ENCODE results near the gene TCERG1.

Gene TCERG1

GRCh38 chr5:146482775-146483174 is 35.6 kb downstream of the TCERG1 start:
- no peak for DNase-seq
- intact Hi-C loops (cut with DNase I; ENCODE audit: low total_unique reads) = no loop called here
- no peak overlapping the region for H3K27ac ChIP-seq
- no peak overlapping the region for H3K4me3 ChIP-seq
- H3K4me1 ChIP-seq = no peaks in the 10 kb centered on the region
- no peaks in the 10 kb centered on the region for H3K9me3 ChIP-seq
- H3K36me3 ChIP-seq = peaks cover 52 to 56% (median 54%) of the 10 kb centered on the region in 3 donors
- no peak for TF ChIP-seq CTCF (IDR thresholded peaks at IDR 0.05)
- H3K27me3 ChIP-seq = no peaks in the 10 kb centered on the region

- intact Hi-C loops (cut with DNase I; ENCODE audit: low total_unique reads) = no loop called here
- no peaks in the 10 kb centered on the region for H3K9me3 ChIP-seq
- H3K27me3 ChIP-seq = no peaks in the 10 kb centered on the region
- H3K4me3 ChIP-seq = no peak overlapping the region
- peaks cover 44 to 54% (median 50%) of the 10 kb centered on the region in 3 donors for H3K36me3 ChIP-seq
- H3K4me1 ChIP-seq = peaks cover 0 to 12% (median 0%) of the 10 kb centered on the region in 4 donors
- no peak for DNase-seq
- TF ChIP-seq CTCF (IDR thresholded peaks at IDR 0.05) = no peak
- H3K27ac ChIP-seq = peak overlapping the region in 1 of 2 donors; percentile 8
These were observed 37.7 kb downstream of the TCERG1 start for GRCh38 chr5:146484714-146485391.

GRCh38 chr5:146490089-146490843 is 43.1 kb downstream of the TCERG1 start:
- H3K27me3 ChIP-seq = no peaks in the 10 kb centered on the region
- no peaks in the 10 kb centered on the region for H3K9me3 ChIP-seq

GRCh38 chr5:146494656-146495055 is 47.5 kb downstream of the TCERG1 start:
- H3K4me1 ChIP-seq = peaks cover 0 to 32% (median 0%) of the 10 kb centered on the region in 4 donors
- intact Hi-C loops (cut with DNase I; ENCODE audit: low total_unique reads) = no loop called here
- TF ChIP-seq CTCF (IDR thresholded peaks at IDR 0.05) = no peak
- no peaks in the 10 kb centered on the region for H3K9me3 ChIP-seq
- H3K36me3 ChIP-seq = peaks cover 0 to 8% (median 5%) of the 10 kb centered on the region in 3 donors
- DNase-seq = no peak
- H3K4me3 ChIP-seq = no peak overlapping the region
- no peaks in the 10 kb centered on the region for H3K27me3 ChIP-seq
- H3K27ac ChIP-seq = no peak overlapping the region

More at GRCh38 chr5:146490089-146490843, 43.1 kb downstream of the TCERG1 start:
- no peak overlapping the region for H3K4me3 ChIP-seq
- intact Hi-C loops (cut with DNase I; ENCODE audit: low total_unique reads) = no loop called here
- H3K4me1 ChIP-seq = peaks cover 0 to 42% (median 0%) of the 10 kb centered on the region in 4 donors
- no peak for TF ChIP-seq CTCF (IDR thresholded peaks at IDR 0.05)
- DNase-seq = no peak
- peak overlapping the region; percentile 41 to 71 for H3K27ac ChIP-seq
- peaks cover 7 to 20% (median 8%) of the 10 kb centered on the region in 3 donors for H3K36me3 ChIP-seq

- no peaks in the 10 kb centered on the region for H3K27me3 ChIP-seq
- intact Hi-C loops (cut with DNase I; ENCODE audit: low total_unique reads) = no loop called here
- TF ChIP-seq CTCF (IDR thresholded peaks at IDR 0.05) = no peak
- no peak overlapping the region for H3K27ac ChIP-seq
- H3K9me3 ChIP-seq = no peaks in the 10 kb centered on the region
- peaks cover 0 to 2% (median 0%) of the 10 kb centered on the region in 4 donors for H3K4me1 ChIP-seq
- H3K36me3 ChIP-seq = peaks cover 7 to 23% (median 10%) of the 10 kb centered on the region in 3 donors
- no peak overlapping the region for H3K4me3 ChIP-seq
- no peak for DNase-seq
These were observed 52.5 kb downstream of the TCERG1 start for GRCh38 chr5:146499680-146500079.
